Peyer's patch (tissue), 4 donors: Measurements from ENCODE around the gene DAAM2.

Experiments
- CTCF ChIP-seq, 6 experiments: fragments of 450-650 bp in 4 of 6; fragments of 200-600 bp in 2 of 6; sonication (generic) in 1 of 6; IDR thresholded peaks; one replicate each; pipeline ENCODE4 v1.5.1; 2017 to 2019; ENCODE audit warnings: antibody characterized with exemption in 6 of 6, mild to moderate bottlenecking in 3 of 6, moderate library complexity in 1 of 6
- POLR2A ChIP-seq, 2 donors: fragments of 450-650 bp; IDR thresholded peaks; one replicate each; pipeline ENCODE4 v1.5.1; 2017; ENCODE audit warnings: antibody characterized with exemption in 2 of 2, mild to moderate bottlenecking in 2 of 2, moderate library complexity in 2 of 2

- TF ChIP-seq CTCF (IDR thresholded peaks at IDR 0.05) (no peak), POLR2A (IDR thresholded peaks at IDR 0.05) (no peak)
These were observed 57.1 kb downstream of the DAAM2 start for GRCh38 chr6:39849228-39849627.
